HUDEP-2 (cell line): ENCODE results near the gene SKI.

ENCODE experiments used
- DNase-seq, 76 experiments: peaks; one replicate each; lab custom pipeline; 2025; ENCODE audit not compliant: unreplicated experiment in 76 of 76; lab: John Stamatoyannopoulos, UW

SKI gene

DNA sequence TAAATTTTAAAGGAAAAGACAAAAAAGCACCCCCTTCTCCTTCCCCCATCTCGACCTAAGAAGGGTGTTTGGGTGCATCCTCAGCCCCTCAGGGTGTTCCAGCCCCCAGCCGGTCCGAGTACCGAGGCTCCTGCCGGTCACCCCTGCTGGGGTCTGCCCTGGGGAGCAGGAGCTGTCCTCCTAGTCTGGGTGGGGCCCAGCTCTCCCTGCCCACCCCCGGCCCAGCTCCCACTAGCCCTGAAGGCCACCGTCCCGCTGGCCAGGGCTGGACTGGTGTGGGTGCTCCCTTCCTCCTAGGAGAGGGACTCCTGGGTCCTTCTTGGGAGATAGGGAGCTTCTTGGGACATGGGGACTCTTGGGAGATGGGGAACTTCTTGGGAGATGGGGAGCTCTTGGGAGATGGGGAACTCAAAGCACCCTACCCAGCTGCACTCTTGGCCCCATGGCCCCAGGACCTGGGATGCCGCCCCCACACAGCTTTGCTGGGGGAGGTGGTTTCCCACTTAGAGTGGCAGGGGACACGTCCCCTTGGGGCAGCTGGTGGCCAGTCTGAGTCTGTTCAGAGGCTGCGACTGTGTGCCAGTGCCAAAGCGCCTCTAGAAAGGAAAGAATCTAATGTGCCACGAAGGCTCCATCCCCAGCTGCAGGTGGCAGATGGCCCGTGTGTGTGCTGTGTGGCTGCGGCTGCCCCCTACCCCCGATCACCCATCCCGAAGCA lies 118.7 kb downstream of the SKI start:
- no peak for DNase-seq

DNA sequence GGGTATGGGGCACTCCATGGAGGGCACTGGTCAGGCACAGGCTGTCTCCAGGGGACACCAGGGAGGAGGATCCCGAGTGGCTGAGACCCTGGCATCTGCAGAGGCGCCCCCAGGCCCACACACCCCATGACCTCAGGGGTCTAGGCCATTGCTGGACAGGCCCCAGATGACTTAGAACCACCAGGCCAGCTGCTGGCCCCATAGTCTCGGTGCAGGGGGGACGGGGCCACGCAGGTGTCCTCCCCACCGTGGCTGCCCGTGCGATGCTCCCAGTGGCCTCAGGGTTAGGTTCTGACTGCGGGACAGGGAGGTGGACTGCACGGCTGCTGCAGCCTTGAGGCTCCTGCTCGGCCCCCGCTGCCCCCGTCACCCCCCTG lies 119.3 kb downstream of the SKI start:
- no peak for DNase-seq

DNA sequence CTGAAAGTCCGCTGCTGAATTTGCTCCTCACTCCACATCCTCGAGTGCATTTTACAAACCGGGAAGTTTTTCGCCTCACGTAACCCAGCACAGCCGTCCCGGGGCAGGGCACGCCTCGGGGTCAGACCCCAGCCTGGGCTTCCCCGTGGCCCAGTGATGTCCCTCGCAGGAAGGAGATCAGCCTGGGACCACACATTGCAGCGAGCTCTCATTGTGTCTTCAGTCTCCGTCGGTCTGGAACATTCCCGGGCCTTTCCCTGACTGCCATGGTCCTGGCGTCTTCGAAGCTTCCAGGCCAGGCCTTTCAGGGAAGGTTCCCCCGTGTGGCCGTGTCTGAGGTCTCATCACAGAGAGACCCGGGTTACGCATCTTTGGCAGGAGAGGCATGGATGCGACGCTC lies 119.8 kb downstream of the SKI start:
- no peak for DNase-seq

DNA sequence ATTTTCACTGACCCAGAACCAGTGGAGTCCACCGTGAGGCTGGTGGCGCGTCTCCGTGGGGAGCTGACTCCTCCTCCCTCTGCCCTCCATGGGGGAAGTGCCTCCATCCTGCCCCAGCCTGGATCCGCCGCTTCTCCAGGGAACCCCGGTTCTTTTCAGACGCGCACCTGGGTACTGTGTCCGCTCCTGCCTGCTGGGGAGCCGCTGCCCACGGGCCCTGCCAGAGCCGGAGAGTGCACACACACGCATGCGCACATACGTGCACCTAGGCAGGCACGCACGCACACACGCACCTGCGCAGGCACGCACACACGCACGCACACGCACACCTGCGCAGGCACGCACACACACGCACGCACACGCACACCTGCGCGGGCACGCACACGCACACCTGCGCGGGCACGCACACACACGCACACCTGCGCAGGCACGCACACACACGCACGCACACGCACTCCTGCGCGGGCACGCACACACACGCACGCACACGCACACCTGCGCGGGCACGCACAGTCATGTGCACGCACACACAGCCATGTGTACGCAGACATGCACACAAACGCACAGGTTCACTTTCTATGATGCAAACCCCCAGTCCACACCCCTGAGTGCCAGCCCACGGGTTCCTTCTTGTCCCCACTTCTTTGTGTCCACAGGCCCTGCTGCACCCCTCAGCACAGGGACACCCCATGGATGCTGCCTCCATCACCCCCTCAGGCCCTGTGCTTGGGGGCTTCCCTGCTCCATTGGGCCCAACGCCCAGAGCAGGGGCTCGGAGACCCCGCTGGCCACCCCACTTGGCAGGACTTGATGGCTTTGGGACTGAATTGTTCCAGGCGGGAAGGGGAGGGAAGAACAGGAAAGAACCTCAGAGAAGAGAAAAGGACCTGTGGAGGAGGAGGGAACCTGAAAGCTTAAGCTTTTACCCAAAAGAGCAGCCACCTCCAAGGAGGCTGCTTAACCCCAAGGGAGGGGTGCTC lies 120.5 kb downstream of the SKI start:
- no peak for DNase-seq

DNA sequence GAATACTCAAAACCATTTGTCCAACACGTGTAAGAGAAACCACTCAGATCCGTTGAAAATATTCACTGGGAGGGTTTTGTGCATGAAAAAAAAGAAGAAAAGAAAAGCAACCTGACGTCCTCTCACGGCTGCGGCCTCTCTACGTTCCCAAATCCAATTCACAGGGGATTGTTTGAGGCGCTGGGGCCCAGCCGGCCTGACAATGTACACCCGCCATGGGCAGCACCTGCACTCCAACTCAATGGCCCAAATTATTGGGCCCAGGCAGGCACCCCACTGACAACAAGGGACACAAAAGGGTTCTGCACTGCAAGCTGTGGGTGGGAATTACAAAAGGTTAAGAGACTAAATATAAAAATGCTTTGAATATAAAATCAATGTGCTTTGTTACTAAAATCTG lies 121.7 kb downstream of the SKI start:
- no peak for DNase-seq

DNA sequence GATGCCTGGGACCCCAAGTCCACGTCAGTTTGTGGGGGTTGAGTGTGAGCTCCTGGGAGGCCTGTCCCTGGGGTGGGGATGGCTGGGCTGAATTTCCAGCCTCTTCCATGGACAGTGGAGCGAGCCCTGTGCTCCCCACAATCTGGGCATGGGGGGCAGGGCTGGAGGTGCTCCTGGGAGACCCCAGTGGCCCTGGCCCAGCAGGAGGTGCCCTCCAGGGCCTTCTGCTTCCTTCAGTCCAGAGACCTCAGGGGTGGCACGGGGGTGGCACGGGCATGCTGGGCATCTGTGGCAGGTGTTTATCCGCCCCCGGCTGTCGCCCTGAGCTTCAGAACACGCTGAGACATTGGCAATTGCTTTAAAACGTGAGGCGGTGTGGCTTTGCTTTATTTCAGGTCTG lies 122.4 kb downstream of the SKI start:
- DNase-seq: no peak

DNA sequence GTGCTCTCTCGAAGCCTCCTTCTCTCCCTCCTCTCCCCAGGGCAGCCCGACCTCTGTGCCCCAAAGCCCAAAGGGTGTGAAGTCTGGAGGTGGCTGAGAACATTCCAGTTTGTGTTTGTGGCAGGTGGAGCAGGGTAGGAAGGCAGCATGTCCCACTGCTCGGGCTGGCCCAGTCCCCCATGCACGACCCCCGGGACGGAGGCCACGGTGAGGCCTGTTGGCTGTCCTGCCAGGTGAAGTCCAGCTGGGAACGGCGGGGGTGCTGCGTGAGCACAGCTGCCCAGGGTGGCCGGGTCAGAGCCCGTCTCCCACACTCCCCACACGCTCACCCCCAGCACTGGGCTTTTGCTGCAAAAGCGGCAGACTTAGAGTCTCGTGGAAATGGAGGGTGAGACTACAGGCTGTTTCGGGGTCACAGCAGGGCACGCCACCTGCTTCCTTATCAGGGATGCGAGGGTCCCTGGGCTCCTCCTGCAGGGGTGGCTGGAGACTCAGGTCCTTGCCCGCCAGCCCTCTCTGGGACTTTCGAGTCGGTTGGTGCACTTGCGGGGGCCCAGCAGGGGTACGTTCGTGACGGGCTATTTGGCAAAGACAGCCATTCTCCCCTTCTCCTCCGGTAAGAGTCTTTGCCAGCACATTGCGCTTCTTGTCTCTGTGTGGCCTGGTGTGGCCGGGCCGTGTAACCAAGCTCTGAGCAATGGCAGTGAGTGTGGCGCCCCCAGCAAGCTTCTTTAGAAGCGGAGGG lies 123.0 kb downstream of the SKI start:
- no peak for DNase-seq

DNA sequence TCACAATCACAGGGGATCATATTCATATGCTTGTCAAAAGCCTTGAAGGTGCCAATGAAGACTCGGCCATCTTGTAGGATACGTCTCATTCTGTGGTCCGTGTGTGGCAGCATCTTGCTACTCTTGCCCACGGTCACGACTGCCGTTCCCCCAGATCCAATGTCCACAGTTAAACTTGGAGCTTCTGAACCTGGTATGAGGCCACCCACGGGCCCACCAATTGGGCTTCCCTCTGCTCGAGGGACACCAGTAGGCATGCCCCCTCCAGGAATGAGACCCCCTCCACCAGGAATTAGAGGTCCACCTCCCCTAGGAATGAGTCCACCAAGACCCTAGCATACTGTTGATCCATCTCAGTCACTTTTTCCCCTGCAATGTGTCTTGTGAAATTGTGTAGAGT lies 123.6 kb downstream of the SKI start:
- no peak for DNase-seq

DNA sequence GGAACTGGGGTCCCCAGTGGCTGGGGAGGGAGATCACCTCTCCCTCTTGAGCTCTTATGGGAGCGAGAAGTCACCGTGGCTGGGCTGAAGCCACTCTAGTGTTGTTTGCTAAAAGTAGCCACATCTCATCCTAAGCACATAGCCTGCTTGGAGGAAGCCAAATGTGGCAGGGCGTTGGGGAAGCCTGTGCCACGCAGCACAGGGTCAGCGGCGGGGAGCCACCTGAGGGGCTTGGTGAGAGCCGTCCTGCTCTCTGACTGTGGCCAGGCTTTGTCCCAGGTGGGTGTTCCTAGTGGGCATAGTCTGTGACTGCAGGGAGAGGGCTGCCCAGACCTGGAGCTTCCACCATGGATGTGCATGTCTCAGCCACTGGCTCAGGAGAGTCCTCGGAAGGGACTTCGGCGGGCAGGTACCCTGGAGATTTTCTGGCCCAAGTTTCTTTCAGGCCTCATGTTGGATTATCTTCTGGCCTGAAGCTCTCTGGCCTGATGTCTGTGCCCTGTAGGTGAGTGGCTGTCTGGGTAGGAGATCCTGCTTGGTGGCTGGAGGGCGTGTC lies 124.3 kb downstream of the SKI start:
- DNase-seq: no peak

DNA sequence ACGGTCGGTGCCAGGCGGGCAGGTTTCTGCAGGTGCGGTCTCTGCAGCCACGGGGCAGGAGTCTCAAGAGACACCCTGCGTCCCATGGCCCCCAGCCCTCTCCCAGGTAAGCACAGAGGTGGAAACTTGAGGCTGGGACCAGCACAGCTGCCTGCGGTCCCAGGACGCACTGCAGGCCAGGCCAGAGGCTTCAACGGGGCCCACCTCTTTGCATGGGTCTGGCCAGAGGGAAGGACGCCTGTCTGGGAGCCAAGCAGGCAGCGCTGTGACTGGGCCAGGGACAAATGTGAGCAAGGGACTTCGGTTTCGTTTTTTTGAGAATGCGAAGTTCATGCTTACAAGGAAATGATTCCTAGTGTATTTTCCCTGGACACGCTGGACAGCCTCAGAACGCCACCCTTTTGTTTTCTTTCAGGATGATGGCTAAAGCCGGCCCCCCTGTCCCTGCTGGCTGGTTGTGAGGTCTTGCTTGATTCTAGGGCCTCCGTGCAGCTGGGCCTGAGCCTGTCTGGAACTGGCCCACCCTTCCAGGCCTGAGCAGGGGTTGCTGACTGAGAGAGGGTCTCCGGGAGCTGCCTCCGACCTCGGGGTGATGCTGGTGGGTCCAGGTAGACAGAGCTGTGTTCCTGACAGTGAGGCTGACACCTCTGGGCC lies 124.9 kb downstream of the SKI start:
- DNase-seq: no peak

DNA sequence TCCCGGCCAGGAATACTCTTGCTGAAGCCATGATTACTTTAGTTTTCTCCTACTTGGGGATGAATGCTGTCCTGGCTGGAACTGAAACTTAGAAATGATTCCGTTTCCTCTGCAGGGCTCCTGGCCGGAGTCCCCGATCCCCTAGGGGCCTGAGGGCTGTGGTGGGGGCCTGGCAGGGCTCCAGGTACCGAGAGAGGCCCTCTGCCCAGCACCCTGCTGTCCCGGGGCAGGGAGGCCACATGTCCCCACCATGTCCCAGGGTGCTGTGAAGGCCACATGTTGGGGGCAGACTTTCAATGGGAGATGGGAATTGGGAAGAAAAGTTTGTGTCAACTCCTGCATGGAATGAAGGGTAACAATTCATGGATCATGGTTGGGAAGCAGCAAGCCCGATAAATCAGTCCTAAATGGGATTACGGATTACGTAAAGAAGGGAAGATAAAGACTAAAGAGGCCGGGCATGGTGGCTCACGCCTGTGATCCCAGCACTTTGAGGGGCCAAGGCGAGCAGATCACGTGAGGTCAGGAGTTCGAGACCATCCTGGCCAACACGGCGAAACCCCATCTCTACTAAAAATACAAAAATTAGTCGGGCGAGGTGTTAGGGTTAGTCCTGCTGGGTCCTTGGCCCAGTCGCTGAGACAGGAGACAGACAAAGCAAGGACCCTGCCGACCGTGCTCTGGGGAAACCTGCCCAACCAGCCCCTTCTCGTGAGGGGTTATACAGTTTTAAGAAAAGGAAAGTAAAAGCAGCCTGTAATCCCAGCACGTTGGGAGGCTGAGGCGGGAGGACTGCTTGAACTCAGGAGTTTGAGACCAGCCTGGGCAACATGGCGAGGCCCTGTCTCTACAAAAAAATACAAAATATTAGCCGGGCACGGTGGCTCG lies 125.7 kb downstream of the SKI start:
- no peak for DNase-seq

DNA sequence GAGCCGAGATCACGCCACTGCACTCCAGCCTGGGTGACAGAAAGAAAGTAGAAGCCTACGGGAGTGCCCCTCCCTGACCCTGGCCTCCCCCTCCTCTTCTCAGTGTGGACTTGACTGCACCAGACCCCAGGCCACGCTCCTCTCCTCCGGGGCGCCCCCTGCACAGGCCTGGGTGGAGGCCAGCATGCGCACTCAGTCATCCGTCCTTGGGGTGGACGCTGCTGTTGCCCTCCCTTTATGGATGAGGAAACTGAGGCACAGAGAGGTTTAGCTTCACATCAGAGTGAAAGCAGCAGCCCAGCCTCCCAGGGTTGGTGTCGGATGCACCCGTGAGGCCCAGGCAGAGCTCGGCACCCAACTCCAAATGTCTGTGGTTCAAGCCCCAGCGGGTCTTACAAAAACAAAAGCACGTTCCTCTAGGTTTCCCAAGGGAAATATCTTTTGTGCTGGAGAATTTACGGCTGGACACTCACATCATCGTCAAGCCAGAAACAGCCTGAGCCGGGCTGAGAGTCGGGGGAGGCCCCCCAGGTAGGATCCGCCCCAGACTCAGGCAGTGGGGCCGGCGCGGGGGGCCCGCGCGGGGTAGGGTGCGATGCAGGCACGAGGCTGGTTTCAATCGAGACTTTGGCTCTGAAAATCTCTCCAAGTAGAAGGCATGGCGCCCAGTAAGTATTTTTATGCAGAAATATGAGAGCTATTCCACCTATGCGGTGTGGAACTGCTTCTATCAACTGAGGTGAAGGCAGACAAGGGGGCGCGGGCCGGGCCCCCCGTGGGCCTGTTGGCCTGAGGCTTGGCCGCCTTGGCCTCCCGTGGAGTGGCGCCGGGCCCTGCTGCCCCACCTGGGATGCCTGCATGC lies 126.6 kb downstream of the SKI start:
- no peak for DNase-seq

DNA sequence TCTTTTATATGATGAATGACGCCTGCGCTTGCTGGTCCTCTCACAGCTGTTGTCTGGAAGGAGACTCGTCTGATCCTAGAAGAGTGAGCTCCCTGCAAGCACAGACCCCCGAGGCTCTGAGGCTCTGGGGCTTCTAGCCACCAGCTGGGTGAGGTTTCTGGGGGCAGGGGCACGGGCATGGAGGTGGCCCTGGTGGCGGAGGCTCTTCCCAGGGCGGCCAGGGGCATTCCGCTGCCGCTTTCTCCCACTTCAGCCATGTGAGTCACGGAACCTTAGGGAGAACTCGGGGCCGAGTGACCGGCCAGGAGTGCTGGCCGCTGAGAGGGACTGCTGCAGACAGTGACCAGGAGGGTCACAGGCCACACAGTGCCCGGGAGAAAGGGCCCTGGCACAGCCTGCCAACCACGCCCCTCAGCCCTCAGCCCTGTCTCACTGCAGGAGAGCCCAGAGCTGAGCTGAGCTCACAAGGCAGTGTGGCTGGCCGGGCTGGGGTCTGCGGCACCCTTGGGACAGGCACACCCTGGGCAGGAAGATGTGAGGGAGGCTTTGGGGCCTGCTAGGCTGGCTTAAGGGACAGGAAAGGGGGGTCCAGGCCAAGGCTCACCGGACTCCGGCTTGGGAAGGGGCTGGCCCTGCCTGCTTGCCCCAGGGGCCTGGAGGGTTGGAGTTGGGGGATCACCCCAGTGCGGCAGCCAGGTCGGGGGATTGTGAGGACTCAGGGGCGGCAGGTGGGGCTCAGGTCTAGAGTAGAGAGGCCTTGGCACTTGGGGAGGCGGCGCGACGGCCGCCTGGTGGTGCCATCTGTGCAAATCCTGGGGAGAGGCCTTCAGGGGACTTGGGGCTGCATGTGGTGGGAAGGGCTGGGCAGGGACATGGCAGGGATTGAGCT lies 127.5 kb downstream of the SKI start:
- no peak for DNase-seq

DNA sequence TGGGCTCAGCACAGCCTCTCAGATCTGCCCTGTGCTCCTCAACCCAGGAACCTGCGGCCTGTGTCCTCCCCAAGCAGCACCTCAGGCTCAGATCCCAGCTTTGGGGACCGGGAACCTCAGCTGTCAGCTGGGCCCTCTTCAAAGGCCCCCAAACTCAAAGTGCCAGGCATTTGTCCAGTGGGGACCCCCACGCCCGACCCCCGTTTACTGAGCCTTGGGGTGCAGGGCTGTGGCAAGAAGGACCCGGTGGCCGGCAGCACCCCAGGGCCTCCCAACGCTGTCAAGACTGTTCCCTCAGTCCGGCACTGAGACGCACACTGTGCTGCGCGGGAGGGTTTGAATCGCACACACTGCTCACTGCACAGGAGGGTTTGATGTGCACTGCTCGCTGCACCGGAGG lies 128.3 kb downstream of the SKI start:
- no peak for DNase-seq

DNA sequence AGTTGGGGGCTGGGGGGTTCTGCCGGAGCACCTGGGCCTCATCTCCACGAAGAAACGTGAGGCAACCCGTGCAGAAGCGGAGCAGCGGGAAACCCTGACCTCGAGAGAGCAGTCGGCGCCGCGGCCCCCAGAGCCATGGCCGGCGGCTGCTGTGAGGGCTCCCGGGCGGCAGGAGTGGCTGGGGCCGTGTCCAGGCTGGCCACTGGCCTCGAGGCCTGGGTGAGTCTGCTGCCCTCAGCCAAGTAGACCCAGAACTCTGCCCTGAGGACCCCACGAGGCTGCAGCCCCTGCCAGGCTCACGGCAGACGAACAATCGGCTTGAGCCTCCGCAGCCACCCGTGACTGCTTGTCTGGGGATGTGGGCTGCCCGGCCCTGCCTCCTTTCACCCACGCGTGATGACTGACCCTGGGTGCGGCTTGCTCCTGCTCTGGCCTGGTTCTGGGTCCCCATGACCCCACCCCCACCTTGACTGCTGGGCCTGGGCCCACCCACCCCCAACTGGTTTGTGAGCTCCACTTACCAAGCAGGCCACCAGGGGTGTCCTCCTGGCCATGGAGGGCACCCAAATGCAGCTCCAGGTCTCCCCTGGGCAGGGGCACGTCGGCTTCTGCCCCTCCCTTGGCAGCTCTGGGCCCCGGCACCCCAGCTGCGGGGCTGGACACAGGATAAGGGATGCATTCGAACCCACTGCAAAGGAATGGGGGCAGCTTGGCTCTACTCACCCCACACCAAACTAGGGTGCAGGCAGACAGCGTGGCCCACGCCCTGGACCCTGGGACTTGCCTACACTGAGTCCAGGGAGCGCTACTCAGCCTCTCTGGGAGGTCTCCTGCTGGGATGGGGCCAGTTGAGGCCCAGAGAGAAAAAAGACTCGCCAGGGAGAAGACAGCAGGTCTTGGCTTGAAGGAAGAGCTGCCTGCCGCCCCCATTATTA lies 129.1 kb downstream of the SKI start:
- no peak for DNase-seq

DNA sequence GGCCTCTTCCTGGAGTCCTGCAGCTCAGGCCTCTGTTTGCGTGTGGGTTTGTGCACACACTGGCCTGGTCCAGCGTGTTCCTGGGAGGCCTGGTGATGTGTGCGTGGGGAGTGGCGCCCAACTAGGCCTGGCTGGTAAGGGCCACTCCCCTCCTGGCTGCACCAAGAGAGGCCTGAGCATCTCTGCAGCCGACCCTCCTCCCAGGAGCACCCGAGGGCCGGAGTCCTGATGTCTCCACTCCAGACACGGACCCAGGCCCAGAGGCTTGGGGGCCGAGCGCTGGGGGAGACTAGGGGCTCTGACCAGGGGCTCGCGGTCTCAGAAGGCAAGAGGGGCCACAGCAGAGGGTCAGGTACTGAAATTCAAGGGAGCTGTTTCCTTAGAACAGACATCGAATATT lies 130.0 kb downstream of the SKI start:
- DNase-seq: no peak
